ENCODE results near the gene DCHS2. TPM values are rescaled to one million over a fixed set of nuclear protein-coding genes. Genes with fewer than 3 reads are reported as not detected.

DCHS2 gene
- total RNA-seq, 4 donors from 2014 or later, result 0.53 to 1.5 (median 0.57) TPM; not detected in 1

DNA sequence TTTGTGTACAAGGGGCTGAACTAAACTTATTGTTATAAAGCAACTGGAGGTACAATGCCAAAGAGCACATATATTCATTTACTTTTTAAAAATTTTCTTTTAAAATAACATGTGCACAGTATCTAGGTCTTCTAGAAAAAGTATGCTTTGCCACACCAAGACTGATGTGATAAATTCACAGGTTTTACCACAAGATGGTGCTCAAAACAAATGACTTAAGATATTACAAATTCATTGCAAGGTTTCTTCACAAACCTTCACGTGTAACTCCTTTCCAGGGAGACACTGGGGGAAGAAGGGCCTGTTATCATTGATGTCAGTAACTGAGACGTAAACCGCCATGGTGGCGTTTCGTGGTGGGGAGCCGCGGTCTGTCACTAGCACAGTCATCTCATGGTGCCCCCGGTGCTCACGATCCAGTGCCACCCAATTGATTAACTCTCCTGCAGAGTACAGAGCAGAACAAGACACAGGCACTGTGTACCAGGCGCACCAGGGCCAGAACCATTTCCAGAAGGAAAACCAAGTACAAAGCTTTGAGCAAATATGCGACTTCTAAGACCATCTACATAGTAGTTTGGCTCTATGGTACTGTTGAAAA, 162.2 kb downstream of the DCHS2 start:
- WGBS, 2 donors, result 68 to 84% methylated on average over 11 of the region's 11 CpGs
- TF ChIP-seq CTCF (IDR thresholded peaks at IDR 0.05) (peak in 5 of 6 experiments; percentile 7 to 37 (median 23)), POLR2A (IDR thresholded peaks at IDR 0.05) (no peak)
- no peaks in the 10 kb centered on the region for H3K36me3 ChIP-seq
- H3K9me3 ChIP-seq, result no peaks in the 10 kb centered on the region
- H3K4me1 ChIP-seq, result peaks cover 0 to 10% (median 8%) of the 10 kb centered on the region in 3 donors
- intact Hi-C loops (cut with DNase I), result no loop called here
- no peak for DNase-seq
- H3K4me3 ChIP-seq, result no peak overlapping the region
- H3K27ac ChIP-seq, result no peak overlapping the region
- H3K27me3 ChIP-seq, result peaks cover 0 to 39% (median 4%) of the 10 kb centered on the region in 4 donors

- TF ChIP-seq POLR2A (IDR thresholded peaks at IDR 0.05), result no peak
- Histone ChIP-seq H3K27ac (no peak overlapping the region), H3K4me1 (peaks cover 0 to 7% (median 6%) of the 10 kb centered on the region in 3 donors), H3K9me3 (no peaks in the 10 kb centered on the region), H3K36me3 (no peaks in the 10 kb centered on the region), H3K27me3 (peaks cover 0 to 32% (median 4%) of the 10 kb centered on the region in 4 donors), H3K4me3 (no peak overlapping the region)
- DNase-seq, result no peak
- 50 to 64% methylated on average over 1 of the region's 1 CpG for WGBS, 2 donors
- intact Hi-C loops (cut with DNase I), result no loop called here
Observed at GRCh38 chr4:154328030-154328429, 163.6 kb downstream of the DCHS2 start.

- WGBS, 2 donors, result 64 to 70% methylated on average over 6 of the region's 6 CpGs
- Histone ChIP-seq H3K4me3 (no peak overlapping the region), H3K4me1 (no peaks in the 10 kb centered on the region), H3K36me3 (no peaks in the 10 kb centered on the region), H3K27me3 (no peaks in the 10 kb centered on the region), H3K9me3 (peaks cover 0 to 3% (median 0%) of the 10 kb centered on the region in 3 donors), H3K27ac (no peak overlapping the region)
- DNase-seq, result no peak
- intact Hi-C loops (cut with DNase I), result no loop called here
- TF ChIP-seq CTCF (IDR thresholded peaks at IDR 0.05) (no peak), POLR2A (IDR thresholded peaks at IDR 0.05) (no peak)
Observed at GRCh38 chr4:154320521-154320920, 171.1 kb downstream of the DCHS2 start.

DNA sequence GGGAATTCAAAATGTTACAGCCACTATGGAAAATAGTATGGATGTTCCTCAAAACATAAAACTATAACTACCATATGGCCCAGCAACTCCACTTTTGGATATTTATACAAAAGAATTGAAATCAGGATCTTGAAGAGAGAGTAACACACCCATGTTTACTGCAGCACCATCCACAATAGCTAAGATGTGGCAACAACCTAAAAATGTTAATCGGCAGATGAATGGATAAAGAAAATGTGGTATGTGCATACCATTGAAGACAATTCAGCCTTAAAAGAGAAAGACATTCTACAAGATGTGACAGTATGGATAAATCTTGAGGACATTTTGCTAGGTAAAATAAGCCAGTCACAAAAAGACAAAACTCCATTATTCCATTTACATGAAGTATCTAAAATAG, 171.9 kb downstream of the DCHS2 start:
- no peaks in the 10 kb centered on the region for H3K27me3 ChIP-seq
- no peak overlapping the region for H3K4me3 ChIP-seq
- no peaks in the 10 kb centered on the region for H3K36me3 ChIP-seq
- no peaks in the 10 kb centered on the region for H3K4me1 ChIP-seq
- intact Hi-C loops (cut with DNase I), result loop anchor here (10.0 kb wide), 1 partner anchor 525 kb away; no protein-coding TSS in a partner anchor
- TF ChIP-seq CTCF (IDR thresholded peaks at IDR 0.05) (no peak), POLR2A (IDR thresholded peaks at IDR 0.05) (no peak)
- no peak overlapping the region for H3K27ac ChIP-seq
- H3K9me3 ChIP-seq, result peaks cover 0 to 3% (median 0%) of the 10 kb centered on the region in 3 donors
- DNase-seq, result no peak
- 75 to 89% methylated on average over 1 of the region's 1 CpG for WGBS, 2 donors

DNA sequence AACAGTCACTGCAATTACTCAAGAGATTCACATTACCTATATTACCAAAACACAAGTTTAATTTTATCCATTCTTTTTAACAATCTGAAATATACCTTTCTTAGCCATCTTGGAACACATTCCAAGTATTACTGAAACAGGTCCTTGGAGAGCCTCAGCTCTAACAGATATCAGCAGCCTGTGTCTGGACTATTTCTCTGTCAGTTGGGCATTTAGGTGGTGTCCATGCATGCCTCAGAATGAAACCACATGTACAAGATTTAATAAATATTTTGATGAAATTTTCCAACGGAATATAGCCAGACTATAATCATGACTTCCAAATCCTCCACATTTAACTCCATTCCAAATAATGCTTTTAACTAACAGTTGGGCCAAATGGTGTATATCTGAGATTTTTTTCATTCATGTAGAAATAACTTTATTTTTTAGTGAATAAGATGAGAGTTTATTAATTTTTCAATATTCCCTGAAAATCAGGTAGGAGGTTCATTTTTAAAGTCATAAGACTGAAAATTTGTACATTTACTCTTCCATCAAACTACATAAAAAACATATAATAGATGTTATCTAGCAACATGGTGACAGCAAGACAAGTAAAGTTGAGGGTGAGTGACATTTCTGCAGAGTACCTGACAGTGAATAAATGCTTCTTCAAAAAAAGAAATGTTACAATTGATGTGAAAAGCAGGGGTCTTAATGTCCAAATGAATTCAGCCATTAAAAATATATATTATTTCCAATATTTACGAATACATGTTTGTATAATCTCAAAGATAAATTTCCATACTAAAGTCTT, 174.2 kb downstream of the DCHS2 start:
- no peaks in the 10 kb centered on the region for H3K4me1 ChIP-seq
- peaks cover 0 to 3% (median 0%) of the 10 kb centered on the region in 3 donors for H3K9me3 ChIP-seq
- 57 to 70% methylated on average over 2 of the region's 2 CpGs for WGBS, 2 donors
- no peaks in the 10 kb centered on the region for H3K27me3 ChIP-seq
- H3K36me3 ChIP-seq, result no peaks in the 10 kb centered on the region
- no peak overlapping the region for H3K27ac ChIP-seq
- no peak for DNase-seq
- no peak overlapping the region for H3K4me3 ChIP-seq
- no peak for TF ChIP-seq POLR2A (IDR thresholded peaks at IDR 0.05)
- no peak for TF ChIP-seq CTCF (IDR thresholded peaks at IDR 0.05)
- intact Hi-C loops (cut with DNase I), result loop anchor here (10.0 kb wide), 1 partner anchor 523 kb away; no protein-coding TSS in a partner anchor

Data from esophagus squamous epithelium (tissue), 5 donors.